Type B pancreatic cell (in vitro differentiated cells): ENCODE measurements around the gene C22orf31. TPM values are rescaled to one million over a fixed set of nuclear protein-coding genes. Genes with fewer than 3 reads are reported as not detected.
A peak's percentile ranks its signal among the peaks of the same experiment; 100 is the strongest.

Experiments
- DNase-seq: peaks from one replicate; pipeline ENCODE4 v3.0.0; 2021; ENCODE audit warnings: mixed read lengths; ENCODE audit not compliant: unreplicated experiment; ENCODE audit errors: extremely low spot score
- H3K27ac Mint-ChIP-seq: 2 replicates; pipeline ENCODE4 v1.8.0; 2021; ENCODE audit warnings: mild to moderate bottlenecking, mixed read lengths
- H3K27me3 Mint-ChIP-seq: 2 replicates; pipeline ENCODE4 v1.8.0; 2021; ENCODE audit warnings: mixed read lengths
- H3K36me3 Mint-ChIP-seq: 2 replicates; pipeline ENCODE4 v1.8.0; 2021; ENCODE audit warnings: mixed read lengths
- H3K4me1 Mint-ChIP-seq: one replicate; pipeline ENCODE4 v1.8.0; 2021; ENCODE audit warnings: mixed read lengths; ENCODE audit not compliant: unreplicated experiment
- H3K4me3 Mint-ChIP-seq: 2 replicates; pipeline ENCODE4 v1.8.0; 2021; ENCODE audit warnings: mild to moderate bottlenecking, mixed read lengths
- H3K9me3 Mint-ChIP-seq: 2 replicates; pipeline ENCODE4 v1.8.0; 2021; ENCODE audit warnings: mixed read lengths
- total RNA-seq: library from RNA; stranded (reverse); gene quantifications from 2 replicates; pipeline ENCODE4 v1.2.1, GENCODE V29; 2021; ENCODE audit warnings: low replicate concordance
- TF ChIP-seq, protein P1 (sequence below): fragments of 200-600 bp; sonication (generic); conservative IDR thresholded peaks from 2 replicates; pipeline ENCODE4 v1.5.0; 2021; ENCODE audit warnings: antibody characterized with exemption, mild to moderate bottlenecking

Gene C22orf31
- total RNA-seq, 1 donor from 2014 or later: 0.63 TPM

DNA sequence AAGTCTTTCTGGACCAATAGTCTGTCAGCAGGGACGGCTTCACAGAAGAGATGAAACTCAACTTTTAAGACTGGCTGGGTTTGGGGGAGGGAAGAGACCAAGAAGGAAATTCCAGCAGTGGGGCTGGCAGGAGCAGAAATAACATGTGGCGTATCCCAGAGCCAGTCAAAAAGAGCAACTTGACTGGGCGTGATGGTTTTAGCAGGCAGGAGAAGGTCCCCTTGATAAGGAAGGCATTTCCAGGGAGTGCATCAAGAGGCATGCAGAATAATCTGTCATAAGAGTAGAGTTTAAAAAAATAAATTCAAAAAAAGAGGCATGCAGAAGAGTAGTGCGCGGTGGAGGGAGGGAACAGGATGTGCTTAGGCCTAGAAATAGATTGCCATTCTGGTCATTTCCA, 52.5 kb downstream of the C22orf31 start:
- TF ChIP-seq, protein P1, sequence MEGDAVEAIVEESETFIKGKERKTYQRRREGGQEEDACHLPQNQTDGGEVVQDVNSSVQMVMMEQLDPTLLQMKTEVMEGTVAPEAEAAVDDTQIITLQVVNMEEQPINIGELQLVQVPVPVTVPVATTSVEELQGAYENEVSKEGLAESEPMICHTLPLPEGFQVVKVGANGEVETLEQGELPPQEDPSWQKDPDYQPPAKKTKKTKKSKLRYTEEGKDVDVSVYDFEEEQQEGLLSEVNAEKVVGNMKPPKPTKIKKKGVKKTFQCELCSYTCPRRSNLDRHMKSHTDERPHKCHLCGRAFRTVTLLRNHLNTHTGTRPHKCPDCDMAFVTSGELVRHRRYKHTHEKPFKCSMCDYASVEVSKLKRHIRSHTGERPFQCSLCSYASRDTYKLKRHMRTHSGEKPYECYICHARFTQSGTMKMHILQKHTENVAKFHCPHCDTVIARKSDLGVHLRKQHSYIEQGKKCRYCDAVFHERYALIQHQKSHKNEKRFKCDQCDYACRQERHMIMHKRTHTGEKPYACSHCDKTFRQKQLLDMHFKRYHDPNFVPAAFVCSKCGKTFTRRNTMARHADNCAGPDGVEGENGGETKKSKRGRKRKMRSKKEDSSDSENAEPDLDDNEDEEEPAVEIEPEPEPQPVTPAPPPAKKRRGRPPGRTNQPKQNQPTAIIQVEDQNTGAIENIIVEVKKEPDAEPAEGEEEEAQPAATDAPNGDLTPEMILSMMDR: no peak
- peaks cover 62% of the 10 kb centered on the region for H3K4me1 Mint-ChIP-seq
- peaks cover 16% of the 10 kb centered on the region for H3K36me3 Mint-ChIP-seq
- no peak overlapping the region for H3K4me3 Mint-ChIP-seq
- H3K27ac Mint-ChIP-seq: peak overlapping the region; percentile 4
- H3K9me3 Mint-ChIP-seq: no peaks in the 10 kb centered on the region
- H3K27me3 Mint-ChIP-seq: no peaks in the 10 kb centered on the region
- DNase-seq: no peak

Other genes with a start within 250 kb of the C22orf31 start
- gene ZNRF3, start 178.3 kb downstream of the C22orf31 start, total RNA-seq: 17.9 and 23.1 TPM in 2 replicates
- gene KREMEN1, start 11.2 kb upstream of the C22orf31 start, total RNA-seq: 26.2 and 29.1 TPM in 2 replicates
- 4.2 and 11.4 TPM in 2 replicates for gene EMID1, start 144.1 kb upstream of the C22orf31 start, total RNA-seq
- gene RHBDD3, start 206.2 kb upstream of the C22orf31 start, total RNA-seq: 33.9 and 59.2 TPM in 2 replicates
- 244 and 347 TPM in 2 replicates for gene EWSR1, start 206.4 kb upstream of the C22orf31 start, total RNA-seq
- 13.5 and 17.2 TPM in 2 replicates for gene GAS2L1, start 244.8 kb upstream of the C22orf31 start, total RNA-seq